Muscle of arm (tissue), 12 donors: Measurements from ENCODE around the gene PTPRN2. TPM values are rescaled to one million over a fixed set of nuclear protein-coding genes. Genes with fewer than 3 reads are reported as not detected.

Source experiments
- DNase-seq: peaks from one replicate; pipeline ENCODE4 v3.0.0-alpha.2; 2013
- polyA plus RNA-seq, 12 donors: library from polyadenylated mRNA; unstranded; fragments of 120-200 nt; gene quantifications; one replicate each; pipeline ENCODE4 v1.2.1, GENCODE V29; 2013; ENCODE audit not compliant: insufficient read length in 12 of 12

PTPRN2 gene
- polyA plus RNA-seq, 12 donors: 1.6 to 8.7 (median 2.3) TPM; not detected in 1

DNA sequence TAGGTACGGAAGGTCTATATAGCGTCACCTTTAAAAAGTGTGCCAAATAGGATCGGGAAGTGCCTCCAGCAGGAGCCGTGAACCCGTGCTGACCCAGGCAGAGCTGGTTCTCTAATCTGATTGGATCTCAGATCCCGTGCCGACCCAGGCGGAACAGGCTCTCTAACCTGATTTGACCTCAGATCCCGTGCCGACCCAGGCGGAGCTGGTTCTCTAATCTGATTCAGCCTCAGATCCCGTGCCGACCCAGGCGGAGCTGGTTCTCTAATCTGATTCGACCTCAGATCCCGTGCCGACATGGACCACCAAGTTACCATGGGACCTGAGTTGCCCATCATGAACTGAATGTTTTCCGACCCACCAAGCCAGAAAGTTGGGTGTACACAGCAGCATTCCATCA, 463.9 kb downstream of the PTPRN2 start:
- no peak for DNase-seq

DNA sequence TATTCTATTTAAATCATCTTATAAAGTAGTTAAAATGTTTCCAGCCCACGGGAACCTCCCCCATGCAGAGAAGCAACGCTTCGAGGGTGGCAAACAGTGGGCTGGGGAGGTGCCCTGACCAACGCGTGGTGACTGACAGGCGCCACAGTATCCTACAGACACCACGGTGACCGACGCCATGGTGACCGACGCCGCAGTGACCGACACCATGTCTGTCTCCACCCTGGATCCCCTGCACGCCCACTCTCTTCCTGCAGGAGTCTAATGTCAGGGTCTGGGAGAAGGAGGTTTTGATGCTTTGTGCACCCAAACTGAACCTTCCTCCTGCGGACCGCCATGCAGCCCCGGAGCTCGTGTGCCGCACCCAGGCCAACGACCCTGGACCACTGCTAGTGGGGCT, 464.4 kb downstream of the PTPRN2 start:
- no peak for DNase-seq

DNA sequence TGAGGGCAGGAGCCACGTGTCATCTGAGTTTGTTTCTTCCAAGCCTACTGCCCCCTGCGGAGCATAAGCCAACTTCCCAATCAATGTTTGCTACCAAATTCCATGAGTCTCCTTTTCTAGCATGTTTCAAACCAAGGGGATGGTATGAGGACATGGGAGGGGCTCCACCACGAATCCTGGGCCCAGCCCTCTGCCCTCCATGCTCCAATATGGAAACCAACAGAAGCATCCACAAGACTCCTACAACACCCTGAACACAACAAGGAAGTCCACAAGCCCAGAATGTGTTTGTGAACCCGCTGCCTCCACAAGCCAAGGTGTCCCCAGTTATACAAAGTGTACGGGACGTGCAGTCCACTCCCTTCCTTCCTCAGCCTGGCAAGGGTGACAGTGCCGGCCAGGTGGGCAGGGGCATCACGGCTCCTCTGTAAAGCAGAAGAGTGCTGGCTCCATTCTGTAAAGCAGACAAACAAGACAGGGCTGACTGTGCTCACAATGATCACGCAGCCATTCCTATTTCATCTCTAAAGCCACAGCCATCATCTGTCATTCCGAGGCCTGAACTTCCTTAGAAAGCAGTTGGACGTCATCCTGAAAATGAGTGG, 466.1 kb downstream of the PTPRN2 start:
- no peak for DNase-seq

DNA sequence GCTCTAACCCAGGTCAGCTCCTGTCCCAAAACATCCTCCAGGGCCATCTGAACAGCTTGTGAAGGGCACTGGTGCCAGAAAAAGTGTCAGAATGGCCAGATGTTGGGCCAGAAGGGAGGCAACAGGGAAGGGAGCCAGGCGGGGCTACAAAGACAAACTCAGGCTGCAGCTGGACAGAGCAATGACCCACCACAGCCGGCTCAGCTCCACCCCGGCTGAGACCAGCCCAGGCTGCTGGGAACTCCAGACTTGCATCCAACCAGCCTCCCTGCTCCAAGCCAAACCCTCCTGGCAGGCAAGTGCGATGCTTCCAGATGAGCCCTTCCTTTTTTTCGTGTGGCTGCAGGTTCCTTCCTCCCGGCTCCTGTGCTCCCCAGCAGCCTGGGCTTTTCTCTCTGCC, 466.9 kb downstream of the PTPRN2 start:
- peak; percentile 3 for DNase-seq

DNA sequence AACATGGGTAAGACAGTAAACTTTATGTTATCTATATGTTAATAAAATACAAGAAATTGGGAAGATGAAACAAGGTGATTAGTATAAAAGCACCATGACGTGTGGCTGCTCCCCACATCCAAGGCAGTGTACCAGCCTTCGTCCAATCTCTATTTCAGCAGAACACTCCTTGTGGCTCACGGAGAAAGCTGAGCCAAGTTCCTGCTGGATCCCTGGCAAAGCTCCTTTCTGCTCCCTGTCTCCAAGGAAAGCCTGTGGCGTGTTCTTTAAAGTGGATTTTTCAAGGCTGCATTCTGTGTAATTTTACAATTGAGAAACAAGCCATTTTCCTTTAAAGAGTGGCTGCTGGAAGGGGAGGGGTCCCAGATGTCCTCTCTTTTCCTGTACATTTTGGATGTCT, 467.3 kb downstream of the PTPRN2 start:
- no peak for DNase-seq

DNA sequence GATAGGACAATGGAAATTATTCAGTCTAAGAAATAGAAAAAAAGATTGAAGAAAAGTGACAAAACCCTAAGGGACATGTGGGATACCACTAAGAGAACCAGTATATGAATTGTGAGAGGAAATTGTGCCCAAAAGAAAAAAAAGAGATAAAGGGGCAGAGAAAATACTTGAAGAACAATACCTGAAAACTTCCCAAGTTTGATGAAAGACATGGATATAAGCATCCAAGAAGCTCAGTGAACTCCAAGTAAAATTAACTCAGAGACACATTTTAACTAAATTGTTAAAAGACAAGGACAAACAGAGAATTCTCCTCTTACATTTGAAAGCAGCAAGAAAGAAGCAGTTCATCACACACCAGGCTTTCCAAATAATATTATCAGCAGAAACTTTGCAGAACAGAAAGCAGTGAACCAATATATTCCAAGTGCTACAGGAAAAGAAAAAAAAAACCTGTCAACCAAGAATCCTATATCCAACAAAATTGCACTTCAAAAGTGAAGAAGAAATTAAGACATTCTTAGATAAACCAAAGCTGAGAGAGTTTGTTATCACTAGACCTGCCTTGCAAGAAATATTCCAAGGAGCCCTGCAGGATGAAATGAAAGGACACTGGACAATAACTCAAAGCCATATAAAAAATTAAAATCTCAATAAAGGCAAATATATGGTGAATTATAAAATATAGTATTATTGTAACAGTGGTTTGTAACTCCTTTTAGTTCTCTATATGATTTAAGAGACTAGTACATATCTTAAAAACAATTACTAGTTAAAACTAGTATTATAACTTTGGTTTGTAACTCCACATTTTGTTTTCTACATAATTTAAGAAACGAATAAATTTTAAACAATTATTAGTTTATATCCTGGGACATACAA, 470.0 kb downstream of the PTPRN2 start:
- DNase-seq: no peak

DNA sequence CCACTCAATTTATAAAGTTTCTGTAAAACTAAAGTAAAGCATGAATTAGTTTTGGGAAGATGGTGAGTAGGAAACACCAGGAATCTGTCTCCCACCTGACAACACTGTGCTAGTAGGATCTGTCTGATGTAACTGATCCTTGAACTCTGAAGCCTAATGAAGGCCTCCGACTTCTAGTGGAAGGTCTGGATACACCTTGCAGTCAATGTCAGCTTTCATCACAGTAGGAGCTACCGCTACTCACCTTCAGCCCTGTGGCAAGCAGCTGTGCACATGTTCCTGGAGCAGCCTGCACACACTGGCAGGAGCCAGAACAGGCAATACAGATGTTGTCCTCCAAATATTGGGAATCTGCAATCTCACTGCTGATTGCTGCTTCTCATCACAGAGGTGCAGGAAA, 471.4 kb downstream of the PTPRN2 start:
- no peak for DNase-seq

DNA sequence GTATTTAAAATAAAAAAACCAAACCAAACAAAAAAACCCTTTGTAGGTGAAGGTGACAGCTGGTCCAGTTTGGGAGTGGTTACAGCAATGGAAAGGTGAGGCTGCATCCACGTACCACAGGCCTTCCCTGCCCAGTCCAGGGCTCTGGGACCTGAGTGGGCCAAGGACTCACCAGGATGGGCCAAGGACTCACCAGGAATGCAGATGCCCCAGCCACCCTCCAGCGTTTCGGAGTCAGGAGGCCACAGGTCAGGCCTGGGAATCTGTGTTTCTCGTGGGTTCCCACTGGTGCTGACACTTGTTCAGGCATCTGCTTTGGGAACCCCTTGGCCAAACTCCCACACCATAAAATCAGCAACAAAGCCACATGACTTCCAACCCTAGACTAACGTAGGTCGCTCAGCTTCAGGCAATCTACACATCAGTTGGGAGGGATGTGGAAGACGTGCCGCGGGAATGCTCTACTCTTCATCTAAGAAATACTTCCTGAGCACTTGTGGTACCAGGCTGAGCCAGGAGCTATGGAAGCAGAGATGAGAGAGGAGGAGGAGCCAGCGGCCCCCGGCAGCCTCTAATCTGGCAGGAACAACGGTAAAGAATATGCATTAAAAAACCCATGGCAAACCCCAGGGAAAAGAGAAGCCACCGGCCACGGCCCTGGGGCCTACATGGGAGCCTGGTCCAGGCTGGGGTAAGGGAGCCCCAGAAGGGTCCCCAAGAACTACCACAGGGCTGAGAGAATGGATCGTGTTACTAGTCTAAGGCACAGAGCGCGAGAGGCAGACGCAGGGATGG, 473.4 kb downstream of the PTPRN2 start:
- DNase-seq: no peak

DNA sequence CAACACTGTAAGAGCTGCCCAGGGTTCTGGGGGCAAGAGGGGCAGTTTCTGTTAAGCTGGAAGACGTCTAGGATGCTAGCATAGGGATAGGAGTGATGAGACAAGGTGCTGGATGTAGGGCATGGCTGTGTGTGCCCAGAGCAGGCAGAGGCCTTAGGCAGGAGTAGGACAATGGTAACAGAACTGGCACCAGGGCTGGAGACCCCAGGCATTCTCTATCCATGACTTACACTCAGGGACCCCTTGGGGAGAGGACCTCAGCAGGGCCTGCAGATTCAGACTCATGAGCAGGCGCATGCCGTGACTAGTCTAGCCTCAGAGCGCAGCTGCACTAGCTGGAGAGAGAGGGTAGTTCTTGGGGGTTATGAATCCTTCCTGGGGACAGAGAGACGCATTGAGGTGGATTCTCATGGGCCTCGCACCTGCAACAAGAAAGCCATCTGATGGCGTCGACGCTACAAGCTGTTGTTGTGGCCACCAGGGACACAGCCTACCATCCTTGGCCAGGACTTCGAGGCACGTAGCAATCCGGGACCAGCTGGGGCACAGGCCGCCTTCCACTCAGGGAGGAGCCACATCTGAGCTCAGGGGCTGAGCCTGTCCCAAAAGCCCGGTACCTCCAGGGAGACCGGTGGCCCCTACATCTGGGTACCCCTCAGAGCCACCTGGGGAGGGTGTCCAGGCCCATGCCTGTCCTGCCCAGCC, 474.1 kb downstream of the PTPRN2 start:
- DNase-seq: no peak

DNA sequence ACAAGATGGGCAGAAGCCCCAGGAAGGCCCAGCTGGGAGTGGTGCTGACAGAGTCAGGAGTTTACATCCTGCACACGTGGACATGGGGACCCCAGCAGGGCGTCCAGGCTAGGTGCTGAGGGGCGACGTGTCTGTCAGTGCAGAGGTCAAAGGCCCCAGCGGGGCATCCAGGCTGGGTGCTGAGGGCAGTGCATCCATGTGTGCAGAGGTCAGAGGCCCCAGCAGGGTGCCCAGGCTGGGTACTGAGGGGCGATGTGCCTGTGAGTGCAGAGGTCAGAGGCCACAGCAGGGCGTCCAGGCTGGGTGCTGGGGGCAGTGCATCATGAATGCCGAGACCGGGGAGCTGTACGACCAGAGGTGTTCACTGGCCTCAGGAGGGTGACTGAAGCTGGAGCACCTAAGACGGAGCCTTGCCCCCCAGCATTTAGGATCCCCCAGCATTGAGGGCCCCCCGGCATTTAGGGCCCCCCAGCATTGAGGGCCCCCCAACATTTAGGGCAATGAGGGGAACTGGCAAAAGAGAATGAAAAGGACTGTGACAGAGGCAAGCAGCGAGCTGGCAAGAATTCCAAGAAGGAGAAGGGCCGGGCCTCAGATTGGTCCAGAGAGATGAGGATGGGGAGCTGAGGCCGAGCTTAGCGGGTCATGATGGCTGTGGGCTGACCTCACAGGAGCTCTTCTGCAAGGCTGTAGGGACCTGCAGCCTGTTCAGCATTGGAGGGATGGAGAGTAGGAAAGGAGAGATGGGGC, 474.9 kb downstream of the PTPRN2 start:
- no peak for DNase-seq

DNA sequence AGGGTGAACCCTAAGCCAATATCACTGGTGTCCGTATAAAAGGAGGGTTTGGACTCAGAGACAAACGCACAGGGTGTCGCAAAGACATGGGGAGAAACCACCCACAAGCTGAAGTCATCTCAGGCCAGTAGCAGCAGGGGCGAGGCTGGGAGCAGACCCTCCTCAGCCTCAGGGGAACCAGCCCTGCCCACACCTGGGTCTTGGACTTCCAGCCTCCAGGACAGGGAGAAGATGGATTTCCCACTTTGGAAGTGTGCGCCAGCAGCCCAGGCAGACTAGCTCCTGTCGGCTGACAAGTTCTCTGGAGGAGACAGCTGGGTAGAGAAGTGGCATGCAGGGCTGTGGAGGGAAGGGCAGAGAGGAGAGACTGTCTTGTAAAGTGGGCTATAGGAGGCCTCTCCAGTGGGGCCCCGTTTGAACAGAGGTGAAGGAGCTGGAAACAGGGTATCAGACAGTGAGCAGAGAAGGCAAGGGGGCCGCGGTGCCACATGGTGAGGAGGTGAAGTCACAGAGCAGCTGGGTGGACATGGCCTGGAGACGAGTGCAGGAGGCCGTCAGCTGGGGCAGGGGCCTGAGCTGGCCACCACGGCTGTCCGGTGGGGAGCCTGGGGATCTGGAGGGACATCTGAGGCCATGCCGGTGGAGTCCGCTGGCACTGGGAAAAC, 475.6 kb downstream of the PTPRN2 start:
- DNase-seq: no peak

DNA sequence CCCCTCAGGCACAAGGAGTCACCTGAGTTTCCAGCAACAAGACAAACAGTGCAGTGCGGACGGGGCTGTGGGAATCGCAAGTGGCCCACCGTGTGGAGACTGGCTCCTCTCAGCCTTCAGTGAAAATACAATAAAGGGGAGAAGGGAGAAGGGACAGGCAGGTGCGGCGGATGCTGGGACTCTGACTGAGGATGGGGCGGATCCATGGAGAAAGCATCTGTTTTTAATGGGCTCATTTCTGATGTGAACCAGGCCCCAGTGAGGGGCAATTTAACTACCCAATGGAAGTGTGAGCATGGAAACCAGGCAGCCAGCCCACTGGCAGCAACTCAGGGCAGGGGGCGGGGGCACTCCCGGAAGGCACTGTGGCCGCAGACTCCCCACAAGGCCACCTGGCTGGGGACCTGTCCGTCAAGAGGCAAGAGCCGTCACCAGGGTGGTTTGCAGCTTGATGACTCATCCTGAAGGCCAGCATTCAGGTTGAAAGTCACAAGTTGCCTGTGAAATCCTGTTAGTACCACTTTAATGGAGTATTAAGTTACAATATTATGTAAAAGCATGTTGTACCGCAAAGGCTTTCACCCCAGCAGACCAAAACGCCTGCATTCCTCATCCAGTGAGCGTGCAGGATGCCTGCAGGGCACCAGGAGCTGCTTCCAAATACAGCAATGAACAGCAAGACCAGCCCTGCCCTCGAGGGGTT, 476.4 kb downstream of the PTPRN2 start:
- DNase-seq: no peak

DNA sequence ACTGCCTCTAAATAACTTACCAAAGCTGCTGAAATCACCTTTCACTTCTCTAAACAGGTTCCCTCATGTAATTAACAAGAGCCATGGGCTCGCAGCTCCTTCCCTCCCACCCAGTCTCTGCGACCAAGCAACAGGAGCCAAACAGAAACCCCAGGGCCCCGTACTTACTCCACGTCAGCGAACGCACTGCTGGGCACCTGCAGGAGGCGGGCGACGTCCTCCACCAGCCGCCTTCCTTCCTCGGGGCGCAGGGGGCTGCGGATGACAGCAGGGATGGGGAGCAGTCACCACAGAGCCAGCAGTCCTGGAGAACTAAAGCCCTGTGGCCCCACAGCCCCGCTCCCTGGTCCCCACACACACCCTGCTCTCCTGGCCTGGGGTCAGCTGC, 477.0 kb downstream of the PTPRN2 start:
- DNase-seq: no peak

DNA sequence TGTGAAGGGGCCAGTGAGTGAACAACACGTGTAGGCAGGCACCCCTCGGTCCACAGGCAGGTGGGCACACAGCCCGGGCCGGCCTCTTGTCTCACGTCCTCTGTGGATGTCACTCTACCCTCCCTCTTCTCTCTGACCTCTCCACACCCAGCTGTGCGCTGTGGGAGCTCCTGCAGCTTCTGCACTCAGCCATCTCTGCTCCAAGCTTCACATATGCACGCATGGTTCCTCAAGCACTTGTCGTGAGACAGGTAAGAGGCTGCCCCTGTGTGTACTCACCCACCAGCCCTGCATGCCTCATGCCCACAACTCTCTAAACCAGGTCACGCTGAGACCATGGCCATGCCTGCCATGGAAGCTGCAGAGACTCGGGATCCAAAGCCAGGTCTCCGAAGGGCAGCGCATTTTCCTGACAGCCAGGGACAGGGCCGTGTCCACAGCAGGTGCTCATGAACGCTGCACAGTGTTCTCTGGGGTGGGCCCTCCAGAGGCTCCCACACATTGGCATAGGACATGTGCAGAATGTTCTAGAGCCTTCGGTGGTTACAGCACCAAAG, 477.5 kb downstream of the PTPRN2 start:
- DNase-seq: no peak

DNA sequence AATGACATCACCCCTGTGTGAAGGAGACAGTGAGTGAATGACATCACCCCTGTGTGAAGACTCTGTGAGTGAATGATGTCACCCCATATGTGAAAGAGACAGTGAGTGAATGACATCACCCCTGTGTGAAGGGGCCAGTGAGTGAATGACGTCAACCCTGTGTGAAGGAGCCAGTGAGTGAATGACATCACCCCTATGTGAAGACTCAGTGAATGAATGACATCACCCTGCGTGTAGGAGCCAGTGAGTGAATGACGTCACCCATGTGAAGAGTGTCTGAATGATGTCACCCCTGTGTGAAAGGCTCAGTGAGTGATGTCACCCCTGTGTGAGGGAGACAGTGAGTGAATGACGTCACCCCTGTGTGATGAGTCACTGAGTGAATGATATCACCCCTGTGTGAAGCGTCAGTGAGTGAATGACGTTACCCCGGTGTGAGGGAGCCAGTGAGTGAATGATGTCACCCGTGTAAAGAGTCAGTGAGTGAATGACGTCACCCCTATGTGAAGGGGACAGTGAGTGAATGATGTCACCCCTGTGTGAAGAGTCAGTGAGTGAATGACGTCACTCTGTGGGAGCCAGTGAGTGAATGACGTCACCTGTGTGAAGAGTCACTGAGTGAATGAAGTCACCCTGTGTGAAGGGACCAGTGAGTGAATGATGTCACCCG, 478.1 kb downstream of the PTPRN2 start:
- DNase-seq: no peak

DNA sequence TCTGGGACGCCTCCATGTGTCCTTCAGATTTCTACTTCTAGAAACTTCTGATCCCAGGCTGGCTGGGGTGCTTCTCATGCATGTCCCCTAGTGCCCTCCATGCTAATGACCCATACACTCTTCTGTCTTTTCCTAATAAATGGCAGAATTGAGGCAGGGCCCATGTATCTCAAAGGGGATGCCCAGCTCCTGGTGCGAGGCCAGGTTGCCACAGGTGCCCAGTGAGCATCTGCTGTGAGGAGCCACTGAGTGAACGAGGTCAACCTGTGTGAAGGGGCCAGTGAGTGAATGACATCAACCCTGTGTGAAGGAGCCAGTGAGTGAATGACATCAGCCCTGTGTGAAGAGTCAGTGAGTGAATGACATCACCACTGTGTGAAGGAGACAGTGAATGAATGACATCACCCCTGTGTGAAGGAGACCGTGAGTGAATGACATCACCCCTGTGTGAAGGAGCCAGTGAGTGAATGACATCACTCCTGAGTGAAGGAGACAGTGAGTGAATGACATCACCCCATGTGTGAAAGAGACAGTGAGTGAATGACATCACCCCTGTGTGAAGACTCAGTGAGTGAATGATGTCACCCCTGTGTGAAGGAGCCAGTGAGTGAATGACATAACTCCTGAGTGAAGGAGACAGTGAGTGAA, 478.9 kb downstream of the PTPRN2 start:
- DNase-seq: no peak

DNA sequence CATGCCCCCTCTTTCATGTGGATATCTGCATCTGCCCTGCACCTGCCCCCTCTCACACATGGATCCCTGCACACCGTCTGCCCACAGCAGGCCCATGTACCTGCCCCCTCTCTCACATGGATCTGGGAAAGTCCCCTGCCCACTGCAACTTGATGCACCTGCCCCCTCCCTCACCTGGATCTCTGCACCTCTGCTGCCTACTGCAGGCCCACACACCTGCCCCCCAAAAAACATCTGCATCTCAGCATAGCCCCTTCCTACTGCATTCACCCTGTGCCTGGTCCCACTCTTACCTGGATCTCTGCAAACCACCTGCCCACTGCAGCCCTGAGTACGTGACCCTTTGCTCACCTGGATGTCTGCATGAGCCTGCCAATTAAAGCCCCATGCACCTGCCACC, 479.8 kb downstream of the PTPRN2 start:
- no peak for DNase-seq

DNA sequence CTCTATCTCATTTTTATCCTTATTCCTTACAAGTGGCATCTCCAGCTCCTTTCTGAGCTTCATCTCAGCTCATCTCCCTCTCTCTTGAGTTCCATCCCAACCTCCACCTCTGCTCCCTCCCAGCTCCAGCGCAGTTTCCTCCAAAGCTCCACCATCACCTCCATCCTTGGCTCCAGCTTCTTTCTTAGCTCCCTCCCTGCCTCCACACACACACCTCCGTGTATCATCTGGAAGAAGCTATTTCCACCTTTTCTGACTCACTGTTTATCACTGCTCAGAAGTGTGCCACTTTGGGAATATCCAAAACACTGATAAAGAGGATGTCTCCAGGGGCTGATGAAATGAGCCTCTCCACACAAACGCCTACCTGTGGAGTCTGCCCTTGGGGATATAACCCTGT, 481.4 kb downstream of the PTPRN2 start:
- no peak for DNase-seq

DNA sequence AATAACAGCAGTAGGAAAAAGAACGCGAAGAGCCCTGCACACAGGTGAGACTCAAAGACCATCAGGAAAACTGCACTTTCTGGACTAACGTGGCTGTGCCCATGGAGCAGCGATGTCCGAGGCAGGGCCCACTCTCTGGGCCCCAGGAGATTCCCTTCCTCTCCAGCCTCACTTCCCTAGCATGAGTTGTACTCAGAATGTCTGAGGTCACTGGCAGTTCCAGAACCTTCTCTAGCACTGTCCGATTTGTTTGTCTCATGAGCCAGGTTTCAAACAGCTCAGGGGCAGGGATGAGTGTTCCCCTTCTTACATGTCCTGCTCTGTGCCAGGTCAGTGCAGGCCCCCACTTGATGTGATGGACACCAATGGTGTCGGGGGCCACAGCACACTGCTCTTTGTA, 484.2 kb downstream of the PTPRN2 start:
- DNase-seq: no peak
